ENCODE measurements around the gene PCDHGB4. TPM values are rescaled to one million over a fixed set of nuclear protein-coding genes. Genes with fewer than 3 reads are reported as not detected.

PCDHGB4 gene
- total and polyA plus RNA-seq, 10 of the 15 experiments (the other 5 are each of a cell fraction or from before 2014, with no cell fraction given) = 0.02 to 0.20 (median 0.04) TPM; not detected in 4

DNA sequence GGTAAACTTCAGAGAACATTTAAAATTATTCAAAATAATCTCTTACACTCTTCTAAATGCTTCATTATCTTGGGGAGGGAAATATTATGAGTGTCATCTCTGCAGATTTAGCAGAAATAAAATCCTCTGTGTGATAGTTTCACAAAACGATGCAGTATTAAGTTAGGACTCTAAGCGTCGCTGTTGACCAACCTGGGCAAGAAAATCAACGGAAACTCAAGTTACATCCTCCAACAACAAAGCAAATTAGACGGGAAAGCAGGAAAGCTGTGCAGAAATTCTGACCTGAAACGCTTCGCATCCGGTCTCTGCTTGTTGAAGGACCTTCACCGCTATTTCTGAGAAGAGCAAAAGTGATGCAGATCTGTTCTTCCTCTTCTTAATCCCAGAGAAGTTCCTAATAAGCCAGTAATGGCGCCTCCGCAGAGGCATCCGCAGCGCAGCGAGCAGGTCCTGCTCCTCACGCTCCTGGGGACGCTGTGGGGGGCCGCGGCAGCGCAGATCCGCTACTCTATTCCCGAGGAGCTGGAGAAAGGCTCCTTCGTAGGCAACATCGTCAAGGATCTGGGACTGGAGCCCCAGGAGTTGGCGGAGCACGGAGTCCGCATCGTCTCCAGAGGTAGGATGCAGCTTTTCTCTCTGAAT is 13.7 kb upstream of the PCDHGB4 start, which contains the start of gene PCDHGA6 (continued):
- TF ChIP-seq, protein P1, sequence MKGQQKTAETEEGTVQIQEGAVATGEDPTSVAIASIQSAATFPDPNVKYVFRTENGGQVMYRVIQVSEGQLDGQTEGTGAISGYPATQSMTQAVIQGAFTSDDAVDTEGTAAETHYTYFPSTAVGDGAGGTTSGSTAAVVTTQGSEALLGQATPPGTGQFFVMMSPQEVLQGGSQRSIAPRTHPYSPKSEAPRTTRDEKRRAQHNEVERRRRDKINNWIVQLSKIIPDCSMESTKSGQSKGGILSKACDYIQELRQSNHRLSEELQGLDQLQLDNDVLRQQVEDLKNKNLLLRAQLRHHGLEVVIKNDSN (IDR thresholded peaks at IDR 0.05; ENCODE audit: borderline replicate concordance, extremely low read length, insufficient read depth, low read depth, low read length) = no peak
- no peak for TF ChIP-seq ZNF217 (IDR thresholded peaks at IDR 0.05)
- TF ChIP-seq RAD21 (IDR thresholded peaks at IDR 0.05; ENCODE audit: insufficient read depth, low read depth, low read length) = peak; percentile 51
- TF ChIP-seq CHD2 (IDR thresholded peaks at IDR 0.05; ENCODE audit: borderline replicate concordance, low read depth, low read length) = no peak
- TF ChIP-seq GABPA (IDR thresholded peaks at IDR 0.05; ENCODE audit: low read depth) = no peak
- no peak for TF ChIP-seq CEBPB (IDR thresholded peaks at IDR 0.05; ENCODE audit: borderline replicate concordance in 1 of 2, low read depth in 2 of 2, low read length in 2 of 2)
- no peak for TF ChIP-seq HDAC6 (IDR thresholded peaks at IDR 0.05; ENCODE audit: unreplicated experiment)
- TF ChIP-seq, protein P2, sequence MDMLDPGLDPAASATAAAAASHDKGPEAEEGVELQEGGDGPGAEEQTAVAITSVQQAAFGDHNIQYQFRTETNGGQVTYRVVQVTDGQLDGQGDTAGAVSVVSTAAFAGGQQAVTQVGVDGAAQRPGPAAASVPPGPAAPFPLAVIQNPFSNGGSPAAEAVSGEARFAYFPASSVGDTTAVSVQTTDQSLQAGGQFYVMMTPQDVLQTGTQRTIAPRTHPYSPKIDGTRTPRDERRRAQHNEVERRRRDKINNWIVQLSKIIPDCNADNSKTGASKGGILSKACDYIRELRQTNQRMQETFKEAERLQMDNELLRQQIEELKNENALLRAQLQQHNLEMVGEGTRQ (IDR thresholded peaks at IDR 0.05; ENCODE audit: borderline replicate concordance, low read depth, low read length) = no peak
- TF ChIP-seq SIX5 (IDR thresholded peaks at IDR 0.05; ENCODE audit: low read depth, low read length, severe bottlenecking) = no peak
- TF ChIP-seq, protein P3, sequence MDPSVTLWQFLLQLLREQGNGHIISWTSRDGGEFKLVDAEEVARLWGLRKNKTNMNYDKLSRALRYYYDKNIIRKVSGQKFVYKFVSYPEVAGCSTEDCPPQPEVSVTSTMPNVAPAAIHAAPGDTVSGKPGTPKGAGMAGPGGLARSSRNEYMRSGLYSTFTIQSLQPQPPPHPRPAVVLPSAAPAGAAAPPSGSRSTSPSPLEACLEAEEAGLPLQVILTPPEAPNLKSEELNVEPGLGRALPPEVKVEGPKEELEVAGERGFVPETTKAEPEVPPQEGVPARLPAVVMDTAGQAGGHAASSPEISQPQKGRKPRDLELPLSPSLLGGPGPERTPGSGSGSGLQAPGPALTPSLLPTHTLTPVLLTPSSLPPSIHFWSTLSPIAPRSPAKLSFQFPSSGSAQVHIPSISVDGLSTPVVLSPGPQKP (IDR thresholded peaks at IDR 0.05; ENCODE audit: low read depth, low read length) = no peak
- TF ChIP-seq NR2C2 (IDR thresholded peaks at IDR 0.05; ENCODE audit: borderline replicate concordance, control insufficient read depth, insufficient read length, low read depth) = no peak

Measured in GM12878 (cell line).